ENCODE results near the gene WASF2. TPM values are rescaled to one million over a fixed set of nuclear protein-coding genes. Genes with fewer than 3 reads are reported as not detected.

WASF2 gene
- total and polyA plus RNA-seq, 2 of the 13 experiments (the other 11 are each of a cell fraction or from before 2014, with no cell fraction given), result 10.4 to 27.7 TPM

- TF ChIP-seq ZNF609 (CRISPR knock-in tag; IDR thresholded peaks at IDR 0.05; ENCODE audit: borderline replicate concordance), result no peak
- peak; percentile 12 for TF ChIP-seq IKZF4 (CRISPR knock-in tag; IDR thresholded peaks at IDR 0.05; ENCODE audit: borderline replicate concordance, low read depth, not compliant biosample characterization)
- TF ChIP-seq ZNF33B (CRISPR knock-in tag; IDR thresholded peaks at IDR 0.05), result no peak
- 0 out of 2 replicates have a peak, but pooled peaks have one; percentile 56 for TF ChIP-seq ZNF543 (CRISPR knock-in tag; IDR thresholded peaks at IDR 0.05)
- no peak for TF ChIP-seq ZNF781 (CRISPR knock-in tag; IDR thresholded peaks at IDR 0.05; ENCODE audit: borderline replicate concordance, not compliant biosample characterization)
- no peak for TF ChIP-seq CAMTA2 (CRISPR knock-in tag; IDR thresholded peaks at IDR 0.05; ENCODE audit: borderline replicate concordance)
- TF ChIP-seq MED13 (CRISPR knock-in tag; IDR thresholded peaks at IDR 0.05), result no peak
- no peak for TF ChIP-seq ZNF619 (CRISPR knock-in tag; IDR thresholded peaks at IDR 0.05)
- TF ChIP-seq CREM (IDR thresholded peaks at IDR 0.05), result no peak
- 0 out of 2 replicates have a peak, but pooled peaks have one; percentile 4 for TF ChIP-seq CREM (CRISPR knock-in tag; IDR thresholded peaks at IDR 0.05)
- no peak for TF ChIP-seq ZNF12 (CRISPR knock-in tag; IDR thresholded peaks at IDR 0.05)
- no peak for TF ChIP-seq GLMP (CRISPR knock-in tag; IDR thresholded peaks at IDR 0.05; ENCODE audit: borderline replicate concordance)
- TF ChIP-seq GATAD1 (CRISPR knock-in tag; IDR thresholded peaks at IDR 0.05), result no peak
- no peak for TF ChIP-seq TFDP2 (CRISPR knock-in tag; IDR thresholded peaks at IDR 0.05)
- TF ChIP-seq SRSF4 (IDR thresholded peaks at IDR 0.05; ENCODE audit: low read depth, low read length, poor library complexity, severe bottlenecking), result no peak
- no peak for TF ChIP-seq NR2F2 (IDR thresholded peaks at IDR 0.05; ENCODE audit: borderline replicate concordance, low read depth)
- 0 out of 2 replicates have a peak, but pooled peaks have one; percentile 13 for TF ChIP-seq ATF2 (CRISPR knock-in tag; IDR thresholded peaks at IDR 0.05)
- TF ChIP-seq ZNF383 (CRISPR knock-in tag; IDR thresholded peaks at IDR 0.05; ENCODE audit: borderline replicate concordance), result no peak
- TF ChIP-seq ZFX (CRISPR knock-in tag; IDR thresholded peaks at IDR 0.05; ENCODE audit: low read depth), result peak; percentile 56
These were observed 32.7 kb upstream of the WASF2 start (continued) for GRCh38 chr1:27522432-27523336.
